ENCODE results near the gene POU4F3. TPM values are rescaled to one million over a fixed set of nuclear protein-coding genes. Genes with fewer than 3 reads are reported as not detected.

Gene POU4F3
- total RNA-seq, 1 donor from 2014 or later, result 0.19 TPM

DNA sequence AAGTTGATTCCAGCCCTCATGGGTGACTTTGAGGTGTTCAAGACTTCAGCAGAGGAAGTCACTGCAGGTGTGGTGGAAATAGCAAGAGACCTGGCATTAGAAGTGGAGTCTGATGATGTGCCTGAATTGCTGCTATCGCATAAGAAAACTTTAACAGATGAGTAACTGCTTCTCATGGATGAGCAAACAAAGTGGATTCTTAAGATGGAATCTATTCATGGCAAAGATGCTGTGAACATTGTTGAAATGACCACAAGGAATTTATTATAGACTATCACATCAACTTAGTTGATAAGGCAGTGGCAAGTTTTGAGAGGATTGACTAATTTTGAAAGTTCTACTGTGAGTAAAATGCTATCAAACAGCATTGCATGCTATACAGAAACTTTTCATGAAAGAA is 17.1 kb upstream of the POU4F3 start:
- H3K9me3 Mint-ChIP-seq, result no peaks in the 10 kb centered on the region
- H3K27ac Mint-ChIP-seq, result no peak overlapping the region
- peaks cover 45% of the 10 kb centered on the region for H3K27me3 Mint-ChIP-seq
- DNase-seq (ENCODE audit: extremely low spot score, unreplicated experiment), result no peak
- no peak overlapping the region for H3K4me3 Mint-ChIP-seq
- TF ChIP-seq, protein P1, sequence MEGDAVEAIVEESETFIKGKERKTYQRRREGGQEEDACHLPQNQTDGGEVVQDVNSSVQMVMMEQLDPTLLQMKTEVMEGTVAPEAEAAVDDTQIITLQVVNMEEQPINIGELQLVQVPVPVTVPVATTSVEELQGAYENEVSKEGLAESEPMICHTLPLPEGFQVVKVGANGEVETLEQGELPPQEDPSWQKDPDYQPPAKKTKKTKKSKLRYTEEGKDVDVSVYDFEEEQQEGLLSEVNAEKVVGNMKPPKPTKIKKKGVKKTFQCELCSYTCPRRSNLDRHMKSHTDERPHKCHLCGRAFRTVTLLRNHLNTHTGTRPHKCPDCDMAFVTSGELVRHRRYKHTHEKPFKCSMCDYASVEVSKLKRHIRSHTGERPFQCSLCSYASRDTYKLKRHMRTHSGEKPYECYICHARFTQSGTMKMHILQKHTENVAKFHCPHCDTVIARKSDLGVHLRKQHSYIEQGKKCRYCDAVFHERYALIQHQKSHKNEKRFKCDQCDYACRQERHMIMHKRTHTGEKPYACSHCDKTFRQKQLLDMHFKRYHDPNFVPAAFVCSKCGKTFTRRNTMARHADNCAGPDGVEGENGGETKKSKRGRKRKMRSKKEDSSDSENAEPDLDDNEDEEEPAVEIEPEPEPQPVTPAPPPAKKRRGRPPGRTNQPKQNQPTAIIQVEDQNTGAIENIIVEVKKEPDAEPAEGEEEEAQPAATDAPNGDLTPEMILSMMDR (conservative IDR thresholded peaks at IDR 0.05), result no peak
- H3K36me3 Mint-ChIP-seq, result no peaks in the 10 kb centered on the region
- H3K4me1 Mint-ChIP-seq (ENCODE audit: unreplicated experiment), result no peaks in the 10 kb centered on the region

DNA sequence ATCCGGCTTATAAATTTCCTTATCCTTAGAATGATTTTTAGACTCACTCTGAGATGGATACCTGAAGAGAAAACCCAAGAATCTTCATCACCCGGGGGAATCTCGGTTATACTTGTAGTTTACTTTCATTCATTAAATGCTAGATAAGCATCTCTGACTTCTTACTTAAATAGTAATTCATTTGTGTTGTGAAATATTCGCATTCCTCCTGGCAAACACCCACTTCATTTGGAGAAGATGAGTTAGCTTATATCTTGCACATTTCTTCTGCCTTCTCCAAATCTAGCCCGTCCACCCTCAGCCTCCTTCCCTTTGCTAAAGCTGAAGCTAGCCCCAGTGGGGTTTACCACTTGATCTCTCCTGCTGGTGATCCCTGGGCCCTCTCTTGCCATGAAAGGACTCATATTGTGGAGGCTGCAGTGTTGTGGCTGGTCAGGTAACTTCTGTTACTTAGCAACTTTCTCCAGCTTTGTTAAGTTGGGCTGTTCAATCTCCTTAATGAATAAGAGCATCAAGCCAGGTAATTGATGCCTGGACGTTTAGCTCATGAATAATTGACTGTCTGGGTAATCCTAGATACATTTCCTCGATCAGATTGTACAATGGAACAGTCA is 11.3 kb upstream of the POU4F3 start:
- TF ChIP-seq, protein P1 (conservative IDR thresholded peaks at IDR 0.05), result no peak
- no peak for DNase-seq (ENCODE audit: extremely low spot score, unreplicated experiment)
- Mint-ChIP-seq H3K27me3 (peaks cover 70% of the 10 kb centered on the region), H3K9me3 (no peaks in the 10 kb centered on the region), H3K36me3 (no peaks in the 10 kb centered on the region), H3K4me1 (ENCODE audit: unreplicated experiment) (no peaks in the 10 kb centered on the region), H3K27ac (no peak overlapping the region), H3K4me3 (no peak overlapping the region)

DNA sequence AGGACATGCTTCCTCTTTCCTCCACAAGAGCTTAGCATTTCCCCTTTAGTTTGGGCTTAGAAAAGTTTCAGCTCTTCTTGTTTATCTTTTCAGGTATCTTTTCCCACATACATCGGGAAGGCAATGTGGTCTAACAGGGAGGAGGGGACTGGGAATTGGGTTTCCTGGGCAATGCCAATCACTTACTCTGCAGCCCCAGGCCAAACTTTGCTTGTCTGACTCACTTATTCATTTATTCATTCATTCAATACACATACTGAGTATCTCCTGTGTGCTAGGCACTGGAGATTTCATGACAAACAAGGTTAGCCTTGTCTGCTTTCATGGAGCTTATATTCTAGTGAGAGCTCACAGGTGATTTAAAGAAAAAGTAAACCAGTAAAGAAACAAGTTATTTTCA is 10.7 kb upstream of the POU4F3 start:
- Mint-ChIP-seq H3K27me3 (peaks cover 70% of the 10 kb centered on the region), H3K4me1 (ENCODE audit: unreplicated experiment) (no peaks in the 10 kb centered on the region), H3K36me3 (no peaks in the 10 kb centered on the region), H3K9me3 (no peaks in the 10 kb centered on the region), H3K27ac (no peak overlapping the region), H3K4me3 (no peak overlapping the region)
- DNase-seq (ENCODE audit: extremely low spot score, unreplicated experiment), result no peak
- TF ChIP-seq, protein P1 (conservative IDR thresholded peaks at IDR 0.05), result no peak

DNA sequence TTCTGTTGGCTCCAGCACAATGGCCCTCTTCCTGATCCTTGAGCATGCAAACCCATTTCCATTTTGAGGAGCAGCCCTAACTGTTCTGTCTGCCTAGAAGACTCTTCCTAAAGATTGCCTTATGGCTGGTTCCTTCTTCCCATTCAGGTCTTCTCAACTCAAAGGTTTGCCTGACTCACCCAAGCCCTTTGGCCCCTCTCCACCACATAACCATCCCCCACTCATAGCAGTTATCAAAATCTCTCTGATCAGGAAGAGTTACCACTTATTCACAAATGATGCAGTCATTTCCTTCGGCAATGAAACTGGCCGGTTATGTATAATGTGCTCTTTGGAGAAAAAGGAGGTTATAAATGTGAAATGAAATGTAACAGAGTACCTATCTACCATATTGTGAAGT is 8.9 kb upstream of the POU4F3 start:
- no peak overlapping the region for H3K27ac Mint-ChIP-seq

DNA sequence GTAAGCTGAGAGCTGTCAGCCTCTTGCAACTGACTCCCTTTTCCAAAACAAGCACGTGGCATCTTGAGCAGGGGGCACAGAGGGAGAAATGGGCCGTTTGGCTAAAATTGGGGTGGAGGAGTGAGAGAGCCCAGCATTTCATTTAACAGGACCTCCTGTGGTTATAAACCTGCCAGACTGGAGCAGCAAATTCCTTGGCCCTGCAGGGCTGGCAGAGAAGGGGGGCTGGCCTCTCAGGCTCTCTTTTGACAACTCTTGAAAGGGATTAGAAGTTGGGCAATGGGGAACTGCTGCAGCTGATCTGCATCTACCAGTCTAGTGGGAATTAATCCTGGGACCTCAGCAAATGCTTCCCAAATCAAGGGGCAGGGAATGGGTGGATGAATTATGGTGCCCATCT is 7.2 kb upstream of the POU4F3 start:
- H3K36me3 Mint-ChIP-seq, result no peaks in the 10 kb centered on the region
- no peaks in the 10 kb centered on the region for H3K4me1 Mint-ChIP-seq (ENCODE audit: unreplicated experiment)
- H3K27me3 Mint-ChIP-seq, result peaks cover 90% of the 10 kb centered on the region
- H3K9me3 Mint-ChIP-seq, result peaks cover 6% of the 10 kb centered on the region
- TF ChIP-seq, protein P1 (conservative IDR thresholded peaks at IDR 0.05), result no peak
- no peak for DNase-seq (ENCODE audit: extremely low spot score, unreplicated experiment)
- no peak overlapping the region for H3K27ac Mint-ChIP-seq
- H3K4me3 Mint-ChIP-seq, result no peak overlapping the region

More for the DNA sequence above, 8.9 kb upstream of the POU4F3 start:
- Mint-ChIP-seq H3K27me3 (peaks cover 80% of the 10 kb centered on the region), H3K4me1 (ENCODE audit: unreplicated experiment) (no peaks in the 10 kb centered on the region), H3K36me3 (no peaks in the 10 kb centered on the region), H3K4me3 (no peak overlapping the region), H3K9me3 (peaks cover 6% of the 10 kb centered on the region)
- TF ChIP-seq, protein P1 (conservative IDR thresholded peaks at IDR 0.05), result no peak
- no peak for DNase-seq (ENCODE audit: extremely low spot score, unreplicated experiment)
